Islet precursor cell (in vitro differentiated cells): ENCODE data around the gene FOXL1.

ENCODE experiments used
- DNase-seq: peaks from one replicate; pipeline ENCODE4 v3.0.0-alpha.2; 2018

Gene FOXL1

GRCh38 chr16:86608301-86608747 is 30.0 kb downstream of the FOXL1 start:
- DNase-seq, result no peak

GRCh38 chr16:86609115-86609514 is 30.8 kb downstream of the FOXL1 start:
- no peak for DNase-seq

GRCh38 chr16:86609661-86610060 is 31.3 kb downstream of the FOXL1 start:
- DNase-seq, result no peak

GRCh38 chr16:86610779-86611524 is 32.6 kb downstream of the FOXL1 start:
- no peak for DNase-seq

- DNase-seq, result no peak
Measured at GRCh38 chr16:86611525-86611855, 33.1 kb downstream of the FOXL1 start.

- DNase-seq, result no peak
Measured at GRCh38 chr16:86611941-86612340, 33.6 kb downstream of the FOXL1 start.

- no peak for DNase-seq
Measured at GRCh38 chr16:86614699-86615098, 36.4 kb downstream of the FOXL1 start.

GRCh38 chr16:86616906-86617305 is 38.6 kb downstream of the FOXL1 start:
- no peak for DNase-seq

GRCh38 chr16:86618431-86619238 is 40.3 kb downstream of the FOXL1 start:
- DNase-seq, result no peak

- DNase-seq, result no peak
Measured at GRCh38 chr16:86619239-86619794, 41.0 kb downstream of the FOXL1 start.

- no peak for DNase-seq
Measured at GRCh38 chr16:86620184-86620583, 41.8 kb downstream of the FOXL1 start.

- no peak for DNase-seq
Measured at GRCh38 chr16:86621966-86622365, 43.6 kb downstream of the FOXL1 start.

GRCh38 chr16:86622700-86623615 is 44.6 kb downstream of the FOXL1 start:
- DNase-seq, result no peak

- no peak for DNase-seq
Measured at GRCh38 chr16:86625029-86625428, 46.7 kb downstream of the FOXL1 start.

GRCh38 chr16:86625821-86626220 is 47.5 kb downstream of the FOXL1 start:
- no peak for DNase-seq

- DNase-seq, result no peak
Measured at GRCh38 chr16:86626284-86626683, 47.9 kb downstream of the FOXL1 start.

GRCh38 chr16:86626966-86627365 is 48.6 kb downstream of the FOXL1 start:
- no peak for DNase-seq

- DNase-seq, result no peak
Measured at GRCh38 chr16:86628614-86629013, 50.3 kb downstream of the FOXL1 start.

GRCh38 chr16:86630471-86630870 is 52.1 kb downstream of the FOXL1 start:
- DNase-seq, result no peak

GRCh38 chr16:86631444-86631843 is 53.1 kb downstream of the FOXL1 start:
- no peak for DNase-seq
